Muscle of leg (tissue), 9 donors: Measurements from ENCODE around the gene TAS2R14. TPM values are rescaled to one million over a fixed set of nuclear protein-coding genes. Genes with fewer than 3 reads are reported as not detected.

Experiments
- polyA plus RNA-seq, 8 donors: library from polyadenylated mRNA; unstranded; fragments of 120-200 nt; gene quantifications; one replicate each; pipeline versions ENCODE4 v1.2.1 to v1.2.3, GENCODE V29; 2013; ENCODE audit warnings: inconsistent platforms in 1 of 8, low replicate concordance in 1 of 8; ENCODE audit not compliant: insufficient read length in 8 of 8, insufficient read depth in 1 of 8
- total RNA-seq: library from RNA; stranded (reverse); fragments of 120-200 nt; gene quantifications from one replicate; pipeline ENCODE4 v1.2.4, GENCODE V29; 2013

TAS2R14 gene
- total and polyA plus RNA-seq, 9 donors = 1.7 to 6.4 (median 2.5) TPM

Other genes starting within 250 kb of the TAS2R14 start
- 156 TPM for gene YBX3, start 215.9 kb downstream of the TAS2R14 start, total RNA-seq
- gene YBX3, start 215.9 kb downstream of the TAS2R14 start, polyA plus RNA-seq = 1,000 to 10,000 TPM in 1 of 8 donors, 100 to 1,000 TPM in 7; 466 to 1,043 (median 809) TPM
- not detected for gene TAS2R7, start 136.6 kb downstream of the TAS2R14 start, total RNA-seq
- not detected for gene TAS2R7, start 136.6 kb downstream of the TAS2R14 start, polyA plus RNA-seq
- 0.04 TPM for gene TAS2R8, start 132.0 kb downstream of the TAS2R14 start, total RNA-seq
- not detected for gene TAS2R8, start 132.0 kb downstream of the TAS2R14 start, polyA plus RNA-seq
- gene TAS2R9, start 129.1 kb downstream of the TAS2R14 start, total RNA-seq = not detected
- gene TAS2R9, start 129.1 kb downstream of the TAS2R14 start, polyA plus RNA-seq = not detected
- gene TAS2R10, start 112.9 kb downstream of the TAS2R14 start, total RNA-seq = 0.71 TPM
- 1 to 10 TPM in 2 of 8 donors, under 1 TPM in 6; 0.27 to 1.1 (median 0.78) TPM for gene TAS2R10, start 112.9 kb downstream of the TAS2R14 start, polyA plus RNA-seq
- 4.8 TPM for gene PRR4, start 89.8 kb downstream of the TAS2R14 start, total RNA-seq
- 1 to 10 TPM; 2.3 to 6.3 (median 3.3) TPM for gene PRR4, start 89.8 kb downstream of the TAS2R14 start, polyA plus RNA-seq
- gene PRH1, start 55.0 kb downstream of the TAS2R14 start, total RNA-seq = 24.7 TPM
- gene PRH1, start 55.0 kb downstream of the TAS2R14 start, polyA plus RNA-seq = 10 to 100 TPM in 1 of 8 donors, 1 to 10 TPM in 7; 5.5 to 10.6 (median 8.0) TPM
- gene TAS2R13, start 29.7 kb downstream of the TAS2R14 start, total RNA-seq = 1.5 TPM
- gene TAS2R13, start 29.7 kb downstream of the TAS2R14 start, polyA plus RNA-seq = under 1 TPM in 3 of 8 donors, not detected in 5; 0.10 to 0.16 (median 0.15) TPM
- gene PRH2, start 10.0 kb downstream of the TAS2R14 start, total RNA-seq = not detected
- under 1 TPM in 3 of 8 donors, not detected in 5; 0.27 to 0.49 (median 0.35) TPM for gene PRH2, start 10.0 kb downstream of the TAS2R14 start, polyA plus RNA-seq
- gene TAS2R50, start 47.6 kb upstream of the TAS2R14 start, total RNA-seq = 1.6 TPM
- gene TAS2R50, start 47.6 kb upstream of the TAS2R14 start, polyA plus RNA-seq = under 1 TPM in 1 of 8 donors, not detected in 7; 0.16 TPM
- gene TAS2R20, start 59.0 kb upstream of the TAS2R14 start, total RNA-seq = 2.5 TPM
- gene TAS2R20, start 59.0 kb upstream of the TAS2R14 start, polyA plus RNA-seq = 1 to 10 TPM in 3 of 8 donors, under 1 TPM in 5; 0.51 to 2.5 (median 0.91) TPM
- gene TAS2R19, start 83.4 kb upstream of the TAS2R14 start, total RNA-seq = 3.6 TPM
- 1 to 10 TPM in 6 of 8 donors, under 1 TPM in 2; 0.58 to 1.9 (median 1.2) TPM for gene TAS2R19, start 83.4 kb upstream of the TAS2R14 start, polyA plus RNA-seq
- gene TAS2R31, start 92.1 kb upstream of the TAS2R14 start, total RNA-seq = 5.5 TPM
- 1 to 10 TPM in 2 of 8 donors, under 1 TPM in 6; 0.53 to 1.8 (median 0.65) TPM for gene TAS2R31, start 92.1 kb upstream of the TAS2R14 start, polyA plus RNA-seq
- 1.6 TPM for gene TAS2R46, start 123.0 kb upstream of the TAS2R14 start, total RNA-seq
- gene TAS2R46, start 123.0 kb upstream of the TAS2R14 start, polyA plus RNA-seq = under 1 TPM in 2 of 8 donors, not detected in 6; 0.14 to 0.27 TPM
- gene TAS2R43, start 153.1 kb upstream of the TAS2R14 start, total RNA-seq = 2.2 TPM
- gene TAS2R43, start 153.1 kb upstream of the TAS2R14 start, polyA plus RNA-seq = under 1 TPM in 6 of 8 donors, not detected in 2; 0.16 to 0.64 (median 0.32) TPM
- gene TAS2R30, start 195.4 kb upstream of the TAS2R14 start, total RNA-seq = 4.3 TPM
- gene TAS2R30, start 195.4 kb upstream of the TAS2R14 start, polyA plus RNA-seq = under 1 TPM in 4 of 8 donors, not detected in 4; 0.10 to 0.29 (median 0.18) TPM
- 8.3 TPM for gene SMIM10L1, start 231.9 kb upstream of the TAS2R14 start, total RNA-seq
- gene SMIM10L1, start 231.9 kb upstream of the TAS2R14 start, polyA plus RNA-seq = 10 to 100 TPM; 11.0 to 14.3 (median 13.8) TPM
- not detected for gene TAS2R42, start 247.7 kb upstream of the TAS2R14 start, total RNA-seq
- gene TAS2R42, start 247.7 kb upstream of the TAS2R14 start, polyA plus RNA-seq = not detected